Measurements from ENCODE around the gene PSME1.

DNA sequence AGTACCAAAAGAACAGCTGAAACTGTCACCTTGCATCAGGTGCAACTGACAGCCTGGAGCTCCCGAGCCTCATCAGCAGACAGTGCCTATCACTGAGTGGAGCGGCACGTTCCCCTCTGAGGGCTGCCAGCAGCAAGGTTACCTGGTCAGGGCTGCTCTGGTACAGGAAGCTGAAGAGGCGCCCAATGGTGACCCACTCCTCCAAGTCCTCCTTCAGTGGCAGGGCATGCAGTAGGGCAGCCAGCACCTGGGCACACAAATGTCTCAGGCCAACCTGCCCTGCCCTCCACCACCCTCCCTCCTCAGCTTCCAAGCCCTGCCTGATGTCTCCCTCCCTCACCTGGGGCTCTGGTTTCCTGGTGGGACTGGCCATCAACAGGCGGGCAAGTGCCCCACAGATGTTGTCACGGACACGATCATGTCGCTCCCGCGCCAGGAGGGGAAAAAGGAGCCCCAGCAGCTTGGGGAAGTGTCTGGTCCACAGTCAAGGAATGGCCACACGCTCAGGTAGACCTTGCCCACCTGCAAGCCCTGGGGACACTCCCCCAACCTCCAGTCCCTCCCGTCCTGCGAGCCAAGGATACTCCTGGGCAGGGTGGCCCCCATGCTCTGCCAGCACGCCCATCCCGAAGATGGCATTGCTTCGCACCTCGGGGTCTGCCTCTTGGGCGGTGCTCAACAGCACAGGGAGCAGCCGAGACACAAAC, 45.5 kb downstream of the PSME1 start:
- TF ChIP-seq YY1 (IDR thresholded peaks at IDR 0.05; ENCODE audit: low read depth), result no peak
- TF ChIP-seq, protein P1, sequence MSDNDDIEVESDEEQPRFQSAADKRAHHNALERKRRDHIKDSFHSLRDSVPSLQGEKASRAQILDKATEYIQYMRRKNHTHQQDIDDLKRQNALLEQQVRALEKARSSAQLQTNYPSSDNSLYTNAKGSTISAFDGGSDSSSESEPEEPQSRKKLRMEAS (IDR thresholded peaks at IDR 0.05), result no peak
- no peak for TF ChIP-seq RAD21 (IDR thresholded peaks at IDR 0.05; ENCODE audit: low read depth)
- TF ChIP-seq CEBPB (IDR thresholded peaks at IDR 0.05), result no peak
- TF ChIP-seq EGR1 (IDR thresholded peaks at IDR 0.05), result no peak
- no peak for TF ChIP-seq USF1 (IDR thresholded peaks at IDR 0.05)

All from Ishikawa (cell line).